GM21723 (cell line): ENCODE measurements around the gene ACTC1.

Experiments used
- ATAC-seq: cut with Tn5 transposase; IDR thresholded peaks from one replicate; pipeline ENCODE4 v1.9.1; 2021; ENCODE audit warnings: mild to moderate bottlenecking, moderate library complexity; ENCODE audit not compliant: unreplicated experiment

ACTC1 gene

GRCh38 chr15:34759992-34760391 lies 35.4 kb downstream of the ACTC1 start:
- ATAC-seq = no peak

DNA sequence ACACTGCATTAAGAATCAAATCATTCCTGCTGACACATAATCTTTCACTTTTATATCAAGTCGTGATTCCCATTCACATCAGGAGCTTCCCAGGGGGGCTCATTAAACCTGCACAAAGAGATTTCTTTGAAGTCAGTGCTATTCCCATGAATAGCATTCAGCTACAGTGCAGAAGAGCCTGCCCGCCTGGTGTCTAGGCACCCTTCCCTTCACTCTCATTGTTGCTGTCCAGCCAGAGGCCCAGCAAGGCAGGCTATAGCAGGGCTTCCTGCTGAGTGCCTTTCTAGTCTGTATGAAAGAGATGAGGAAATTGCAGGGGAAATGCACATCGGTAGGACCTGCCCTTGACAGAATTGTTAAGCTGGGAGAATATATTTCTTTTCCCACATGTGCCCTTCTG lies 36.0 kb downstream of the ACTC1 start:
- no peak for ATAC-seq

DNA sequence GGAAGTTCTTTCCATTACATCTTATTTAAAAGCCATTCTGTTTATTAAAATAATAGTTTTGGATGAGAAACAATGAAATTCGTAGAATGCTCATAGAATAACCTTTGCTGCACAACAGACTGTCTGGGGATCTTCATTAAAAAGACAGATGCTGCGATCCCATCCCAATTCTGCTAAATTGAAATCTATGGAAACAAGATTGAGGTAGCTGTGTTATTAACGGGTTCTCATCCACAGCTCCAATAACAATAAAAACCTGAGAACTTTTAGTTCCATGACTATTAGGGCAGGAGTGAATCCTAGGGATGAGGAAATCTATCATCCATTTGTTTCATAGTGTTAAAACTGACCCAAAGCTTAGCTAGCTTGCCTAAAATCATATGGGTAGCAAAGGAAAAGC lies 38.1 kb downstream of the ACTC1 start:
- no peak for ATAC-seq

GRCh38 chr15:34755419-34755773 lies 40.0 kb downstream of the ACTC1 start:
- no peak for ATAC-seq

DNA sequence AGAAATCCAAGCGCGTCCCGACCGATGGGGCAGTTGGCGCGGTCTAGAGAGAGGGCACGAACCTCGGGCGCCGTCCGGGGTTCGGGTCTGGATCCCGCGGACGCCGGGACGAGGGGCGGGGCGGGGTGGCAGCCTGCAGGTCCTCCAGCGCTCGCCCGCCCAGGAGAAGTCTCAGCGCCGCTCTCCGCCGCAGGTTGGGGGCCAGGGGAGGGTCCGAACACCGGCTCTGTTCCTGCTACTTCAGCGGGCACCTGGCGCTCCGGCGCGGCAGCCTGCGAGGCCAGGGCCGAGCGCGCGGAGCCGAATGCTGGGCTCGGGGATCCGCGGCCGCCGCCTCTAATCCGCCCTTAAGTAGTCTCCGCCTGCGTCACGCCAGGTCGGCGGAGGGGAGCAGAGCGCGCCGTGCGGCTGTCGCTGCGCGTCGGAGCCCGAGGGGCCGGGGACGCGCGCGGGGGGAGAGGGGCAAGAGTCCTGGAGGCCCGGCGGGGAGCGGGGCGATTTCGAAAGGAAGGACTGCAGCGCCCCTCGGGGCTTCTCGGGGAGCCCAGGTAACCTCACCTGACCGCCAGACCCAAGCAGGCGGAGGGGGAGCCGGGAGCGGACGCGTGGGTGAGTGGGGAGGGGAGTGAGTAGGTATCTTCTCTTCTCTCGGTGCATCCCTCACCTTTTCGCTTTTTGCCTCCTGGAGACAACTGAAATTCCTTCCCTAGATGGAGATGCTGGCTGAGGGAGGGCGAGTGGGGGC lies 40.5 kb downstream of the ACTC1 start, which contains the start of gene GJD2:
TSS of gene GJD2 (minus strand) at position 325 of the 745 bp plus-strand sequence. CDS start 510 bp downstream, outside the sequence.
- no peak for ATAC-seq

GRCh38 chr15:34754171-34754601 lies 41.2 kb downstream of the ACTC1 start:
- ATAC-seq = no peak

- ATAC-seq = no peak
Observed at GRCh38 chr15:34753236-34753894, 42.0 kb downstream of the ACTC1 start.

GRCh38 chr15:34749691-34750090 lies 45.7 kb downstream of the ACTC1 start:
- ATAC-seq = no peak
